Measurements from ENCODE around the gene MEG3.

The MEG3 gene

DNA sequence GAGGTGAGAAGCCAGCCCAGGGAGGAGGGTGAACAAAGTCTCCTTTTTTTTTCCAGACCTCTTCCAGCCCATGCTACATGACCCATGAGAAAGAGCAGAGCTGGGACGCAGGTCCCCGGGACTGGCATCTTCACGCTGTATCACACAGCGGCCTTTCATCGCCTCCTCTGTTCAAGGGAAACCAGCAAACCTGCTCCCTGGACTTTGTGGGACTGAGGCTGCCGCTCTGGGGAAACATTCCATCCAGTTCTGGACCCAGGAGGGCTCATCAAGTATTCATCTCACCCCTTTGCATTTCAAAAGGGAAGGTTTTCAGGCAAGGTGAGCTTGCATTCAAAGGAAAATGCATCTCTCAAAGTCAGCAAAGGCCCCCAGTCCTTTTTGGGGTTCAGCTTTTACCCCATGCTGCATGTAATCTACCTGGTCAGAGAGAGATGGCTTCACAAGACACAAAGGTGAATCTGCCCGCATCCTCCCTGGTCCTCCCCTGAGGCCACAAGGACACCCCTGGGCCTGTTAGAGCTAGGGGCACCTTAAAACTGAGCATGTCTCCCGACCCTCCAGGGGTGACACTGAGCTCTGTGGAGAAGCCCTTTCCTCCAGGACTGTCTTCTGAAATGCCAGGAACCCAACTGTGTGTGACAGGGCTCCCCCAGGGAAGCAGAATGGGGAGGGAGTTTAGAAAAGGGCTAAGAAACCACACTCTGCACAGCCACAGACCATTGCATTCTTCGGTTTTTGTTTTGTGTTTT lies 21.2 kb upstream of the MEG3 start:
- no peak overlapping the region for H3K4me2 ChIP-seq (ENCODE audit: low read length)
- TF ChIP-seq CTCF (IDR thresholded peaks at IDR 0.05; ENCODE audit: low read depth, low read length, poor library complexity, severe bottlenecking) = no peak

DNA sequence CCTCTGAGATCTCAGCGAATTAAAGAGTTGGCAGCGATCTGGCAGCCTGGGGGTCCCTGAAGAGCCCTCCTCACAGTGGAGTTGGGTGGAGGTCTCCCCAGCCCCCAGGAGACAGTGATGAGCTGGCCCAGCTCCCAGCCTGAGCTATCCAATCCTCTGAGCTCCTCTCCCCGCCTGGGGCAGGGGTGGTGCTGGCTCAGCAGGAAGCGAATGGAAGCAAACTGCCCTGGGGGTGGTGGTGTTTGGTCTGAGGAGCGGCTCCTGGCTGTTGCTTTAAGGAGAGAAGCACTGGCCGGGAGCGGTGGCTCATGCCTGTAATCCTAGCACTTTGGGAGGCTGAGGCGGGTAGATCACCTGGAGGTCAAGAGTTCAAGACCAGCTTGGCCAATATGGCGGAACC lies 19.5 kb upstream of the MEG3 start:
- H3K27ac ChIP-seq (ENCODE audit: low read depth, low read length) = no peak overlapping the region
- TF ChIP-seq CTCF (IDR thresholded peaks at IDR 0.05; ENCODE audit: low read depth, low read length, poor library complexity, severe bottlenecking) (no peak), EZH2phosphoT487 (IDR thresholded peaks at IDR 0.05; ENCODE audit: borderline replicate concordance, low read length) (no peak)
- no peaks in the 10 kb centered on the region for H4K20me1 ChIP-seq (ENCODE audit: control insufficient read depth, insufficient read depth, low read depth, low read length)
- no peaks in the 10 kb centered on the region for H3K79me2 ChIP-seq (ENCODE audit: control insufficient read depth, low read length)
- H3K36me3 ChIP-seq (ENCODE audit: control insufficient read depth, low read length) = no peaks in the 10 kb centered on the region
- no peaks in the 10 kb centered on the region for H3K27me3 ChIP-seq (ENCODE audit: control insufficient read depth, low read length)
- no peaks in the 10 kb centered on the region for H3K4me1 ChIP-seq (ENCODE audit: control insufficient read depth, low read length)
- no peak overlapping the region for H3K4me2 ChIP-seq (ENCODE audit: low read length)
- H3K9me2 ChIP-seq (replicated peaks; ENCODE audit: control insufficient read depth, low read length) = no peaks in the 10 kb centered on the region
- H3F3A ChIP-seq (ENCODE audit: control insufficient read depth, insufficient read depth) = no peaks in the 10 kb centered on the region
- peaks cover 34% of the 10 kb centered on the region; the same call in 1 of the 2 replicates for H3K9me3 ChIP-seq (ENCODE audit: control insufficient read depth, insufficient read depth, low read length)
- no peak overlapping the region for H3K4me3 ChIP-seq (ENCODE audit: low read length)

More for the DNA sequence above, 21.2 kb upstream of the MEG3 start:
- Histone ChIP-seq H3K4me1 (ENCODE audit: control insufficient read depth, low read length) (no peaks in the 10 kb centered on the region), H3F3A (ENCODE audit: control insufficient read depth, insufficient read depth) (no peaks in the 10 kb centered on the region), H4K20me1 (ENCODE audit: control insufficient read depth, insufficient read depth, low read depth, low read length) (no peaks in the 10 kb centered on the region), H3K27ac (ENCODE audit: low read depth, low read length) (no peak overlapping the region), H3K9me3 (ENCODE audit: control insufficient read depth, insufficient read depth, low read length) (peaks cover 22% of the 10 kb centered on the region; the same call in 1 of the 2 replicates), H3K9me2 (replicated peaks; ENCODE audit: control insufficient read depth, low read length) (no peaks in the 10 kb centered on the region), H3K36me3 (ENCODE audit: control insufficient read depth, low read length) (no peaks in the 10 kb centered on the region), H3K79me2 (ENCODE audit: control insufficient read depth, low read length) (no peaks in the 10 kb centered on the region), H3K27me3 (ENCODE audit: control insufficient read depth, low read length) (no peaks in the 10 kb centered on the region), H3K4me3 (ENCODE audit: low read length) (no peak overlapping the region)

GRCh38 chr14:100807496-100807895 lies 18.4 kb upstream of the MEG3 start:
- Histone ChIP-seq H3K9me2 (replicated peaks; ENCODE audit: control insufficient read depth, low read length) (no peaks in the 10 kb centered on the region), H3K27ac (ENCODE audit: low read depth, low read length) (no peak overlapping the region), H3K4me2 (ENCODE audit: low read length) (no peak overlapping the region), H3K4me1 (ENCODE audit: control insufficient read depth, low read length) (no peaks in the 10 kb centered on the region), H4K20me1 (ENCODE audit: control insufficient read depth, insufficient read depth, low read depth, low read length) (no peaks in the 10 kb centered on the region), H3K79me2 (ENCODE audit: control insufficient read depth, low read length) (no peaks in the 10 kb centered on the region), H3K36me3 (ENCODE audit: control insufficient read depth, low read length) (no peaks in the 10 kb centered on the region), H3F3A (ENCODE audit: control insufficient read depth, insufficient read depth) (no peaks in the 10 kb centered on the region), H3K9me3 (ENCODE audit: control insufficient read depth, insufficient read depth, low read length) (peaks cover 37% of the 10 kb centered on the region; the same call in 1 of the 2 replicates), H3K4me3 (ENCODE audit: low read length) (no peak overlapping the region), H3K27me3 (ENCODE audit: control insufficient read depth, low read length) (no peaks in the 10 kb centered on the region)
- TF ChIP-seq EZH2phosphoT487 (IDR thresholded peaks at IDR 0.05; ENCODE audit: borderline replicate concordance, low read length) = no peak
- TF ChIP-seq CTCF (IDR thresholded peaks at IDR 0.05; ENCODE audit: low read depth, low read length, poor library complexity, severe bottlenecking) = no peak

All from DOHH2 (cell line).